GM12872 (cell line): ENCODE results near the gene SLC25A45.

ENCODE experiments used
- CTCF ChIP-seq: IDR thresholded peaks from 3 replicates; pipeline ENCODE4 v1.5.1; 2011; ENCODE audit warnings: low read depth, mild to moderate bottlenecking, low read length, moderate library complexity; ENCODE audit not compliant: insufficient read depth

SLC25A45 gene

GRCh38 chr11:65382804-65383368 lies 440 bp upstream of the SLC25A45 start:
- no peak for TF ChIP-seq CTCF

- no peak for TF ChIP-seq CTCF
These were observed 772 bp downstream of the SLC25A45 start for GRCh38 chr11:65381716-65382032.

- TF ChIP-seq CTCF = peak; percentile 18; the same call in 1 of the 3 replicates
These were observed 1.9 kb downstream of the SLC25A45 start for GRCh38 chr11:65380460-65381119.

- no peak for TF ChIP-seq CTCF
These were observed 2.6 kb downstream of the SLC25A45 start for GRCh38 chr11:65379698-65380459.

GRCh38 chr11:65378928-65379638 lies 3.4 kb downstream of the SLC25A45 start:
- no peak for TF ChIP-seq CTCF

- peak; percentile 24; the same call in 2 of the 3 replicates for TF ChIP-seq CTCF
These were observed 4.1 kb downstream of the SLC25A45 start for GRCh38 chr11:65378208-65378927.

- 0 out of 3 replicates have a peak, but pooled peaks have one; percentile 30 for TF ChIP-seq CTCF
These were observed 4.7 kb downstream of the SLC25A45 start for GRCh38 chr11:65377777-65378176.
